ENCODE data around the gene STAM. TPM values are rescaled to one million over a fixed set of nuclear protein-coding genes. Genes with fewer than 3 reads are reported as not detected.

STAM gene
- total RNA-seq, 4 donors from 2014 or later: 13.2 to 21.4 (median 17.9) TPM

DNA sequence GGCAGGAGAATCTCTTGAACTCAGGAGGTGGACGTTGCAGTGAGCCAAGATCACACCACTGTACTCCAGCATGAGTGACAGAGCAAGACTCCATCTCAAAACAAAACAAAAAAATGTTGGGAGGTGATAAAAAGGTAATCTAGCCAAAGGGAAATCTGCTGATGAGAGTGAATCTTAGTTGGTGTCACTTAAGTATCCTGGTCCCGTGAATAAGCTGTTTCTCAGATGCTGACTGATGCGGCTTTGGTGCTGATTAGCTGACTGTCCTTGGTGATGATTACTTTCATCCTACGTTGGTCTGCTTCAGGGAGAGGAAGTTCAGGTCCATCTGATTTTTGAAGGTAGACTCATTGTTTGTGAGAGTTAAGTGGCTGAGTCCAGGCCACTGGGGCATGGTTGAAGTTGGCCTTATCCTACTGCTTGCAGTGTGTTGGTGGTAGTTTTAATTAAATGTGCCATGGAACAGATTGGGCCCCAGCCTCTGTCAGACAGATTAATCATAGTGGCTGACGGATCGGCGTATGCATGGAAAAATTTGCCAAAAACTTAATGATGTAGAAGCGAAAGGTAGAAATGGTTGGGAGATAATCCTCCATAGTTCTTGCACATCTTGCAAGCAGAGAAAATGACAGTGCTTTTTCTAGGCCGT, 90.6 kb downstream of the STAM start:
- intact Hi-C loops (cut with DNase I; ENCODE audit: low total_unique reads): loop anchor here (10.0 kb wide), 1 partner anchor 130 kb away; no protein-coding TSS in a partner anchor
- no peak for TF ChIP-seq POLR2A (IDR thresholded peaks at IDR 0.05)
- TF ChIP-seq, protein P1, sequence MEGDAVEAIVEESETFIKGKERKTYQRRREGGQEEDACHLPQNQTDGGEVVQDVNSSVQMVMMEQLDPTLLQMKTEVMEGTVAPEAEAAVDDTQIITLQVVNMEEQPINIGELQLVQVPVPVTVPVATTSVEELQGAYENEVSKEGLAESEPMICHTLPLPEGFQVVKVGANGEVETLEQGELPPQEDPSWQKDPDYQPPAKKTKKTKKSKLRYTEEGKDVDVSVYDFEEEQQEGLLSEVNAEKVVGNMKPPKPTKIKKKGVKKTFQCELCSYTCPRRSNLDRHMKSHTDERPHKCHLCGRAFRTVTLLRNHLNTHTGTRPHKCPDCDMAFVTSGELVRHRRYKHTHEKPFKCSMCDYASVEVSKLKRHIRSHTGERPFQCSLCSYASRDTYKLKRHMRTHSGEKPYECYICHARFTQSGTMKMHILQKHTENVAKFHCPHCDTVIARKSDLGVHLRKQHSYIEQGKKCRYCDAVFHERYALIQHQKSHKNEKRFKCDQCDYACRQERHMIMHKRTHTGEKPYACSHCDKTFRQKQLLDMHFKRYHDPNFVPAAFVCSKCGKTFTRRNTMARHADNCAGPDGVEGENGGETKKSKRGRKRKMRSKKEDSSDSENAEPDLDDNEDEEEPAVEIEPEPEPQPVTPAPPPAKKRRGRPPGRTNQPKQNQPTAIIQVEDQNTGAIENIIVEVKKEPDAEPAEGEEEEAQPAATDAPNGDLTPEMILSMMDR (IDR thresholded peaks at IDR 0.05): no peak
- WGBS, 2 donors: 83 to 88% methylated on average over 9 of the region's 9 CpGs

DNA sequence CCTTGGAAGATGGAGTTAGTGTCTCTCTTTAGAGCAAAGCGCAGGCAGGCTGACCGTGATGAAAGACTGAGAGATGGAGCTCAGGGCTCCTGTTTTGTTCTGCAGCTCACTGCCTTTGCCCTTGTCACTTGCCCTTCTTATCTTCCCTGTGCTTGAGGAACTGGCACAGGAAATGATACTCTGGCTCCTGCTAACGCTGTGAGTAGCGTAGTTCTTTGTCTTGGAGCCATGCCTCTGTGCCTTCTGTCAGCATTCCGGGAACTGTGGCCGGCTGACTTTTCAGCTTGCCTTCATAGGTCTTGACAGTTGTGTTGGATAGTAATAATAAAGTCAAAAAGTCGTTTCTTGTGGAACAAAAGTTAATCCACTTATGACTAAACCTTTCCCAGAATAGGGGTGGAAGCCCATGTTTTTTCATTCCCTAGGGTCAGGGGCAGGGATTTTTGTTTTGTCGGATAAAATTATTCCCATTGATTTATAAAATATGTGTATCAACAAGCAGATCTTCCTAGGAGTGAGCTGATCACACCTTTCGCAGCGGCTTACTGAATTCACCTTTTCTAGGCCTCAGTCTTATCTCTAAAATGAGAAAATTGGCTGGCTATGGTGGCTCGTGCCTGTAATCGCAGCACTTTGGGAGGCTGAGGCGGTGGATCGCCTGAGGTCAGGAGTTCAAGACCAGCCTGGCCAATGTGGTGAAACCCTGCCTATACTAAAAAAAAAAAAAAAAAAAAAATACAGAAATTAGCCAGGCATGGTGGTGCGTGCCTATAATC, 91.4 kb downstream of the STAM start:
- DNase-seq (ENCODE audit: low spot score in 2 of 2): no peak
- no peak for TF ChIP-seq POLR2A (IDR thresholded peaks at IDR 0.05)
- TF ChIP-seq, protein P1 (IDR thresholded peaks at IDR 0.05): no peak

More for the DNA sequence above, 90.6 kb downstream of the STAM start:
- DNase-seq (ENCODE audit: low spot score in 2 of 2): no peak
- no peak overlapping the region for H3K4me3 ChIP-seq (ENCODE audit: low read depth, poor library complexity, severe bottlenecking)

GRCh38 chr10:17736223-17736622, 92.3 kb downstream of the STAM start:
- H3K4me3 ChIP-seq (ENCODE audit: low read depth, poor library complexity, severe bottlenecking): no peak overlapping the region
- no peak for DNase-seq (ENCODE audit: low spot score in 2 of 2)
- intact Hi-C loops (cut with DNase I; ENCODE audit: low total_unique reads): loop anchor here (10.0 kb wide), 1 partner anchor 131 kb away; no protein-coding TSS in a partner anchor
- no peak for TF ChIP-seq POLR2A (IDR thresholded peaks at IDR 0.05)
- TF ChIP-seq, protein P1 (IDR thresholded peaks at IDR 0.05): no peak
- 95 to 96% methylated on average over 2 of the region's 2 CpGs for WGBS, 2 donors

More for the DNA sequence above, 91.4 kb downstream of the STAM start:
- WGBS, 2 donors: 77 to 80% methylated on average over 15 of the region's 15 CpGs
- intact Hi-C loops (cut with DNase I; ENCODE audit: low total_unique reads): loop anchor here (10.0 kb wide), 1 partner anchor 131 kb away; no protein-coding TSS in a partner anchor
- H3K4me3 ChIP-seq (ENCODE audit: low read depth, poor library complexity, severe bottlenecking): no peak overlapping the region

GRCh38 chr10:17737027-17737965, 93.3 kb downstream of the STAM start:
- intact Hi-C loops (cut with DNase I; ENCODE audit: low total_unique reads): loop anchor here (10.0 kb wide), 1 partner anchor 132 kb away; no protein-coding TSS in a partner anchor
- no peak for DNase-seq (ENCODE audit: low spot score in 2 of 2)
- no peak overlapping the region for H3K4me3 ChIP-seq (ENCODE audit: low read depth, poor library complexity, severe bottlenecking)
- WGBS, 2 donors: 46 to 48% methylated on average over 12 of the region's 12 CpGs
- TF ChIP-seq, protein P1 (IDR thresholded peaks at IDR 0.05): peak in 1 of 3 donors; percentile 19
- no peak for TF ChIP-seq POLR2A (IDR thresholded peaks at IDR 0.05)

- intact Hi-C loops (cut with DNase I; ENCODE audit: low total_unique reads): no loop called here
- 91 to 93% methylated on average over 1 of the region's 1 CpG for WGBS, 2 donors
- TF ChIP-seq POLR2A (IDR thresholded peaks at IDR 0.05): no peak
- TF ChIP-seq, protein P1 (IDR thresholded peaks at IDR 0.05): no peak
- DNase-seq (ENCODE audit: low spot score in 2 of 2): no peak
- no peak overlapping the region for H3K4me3 ChIP-seq (ENCODE audit: low read depth, poor library complexity, severe bottlenecking)
Measured at GRCh38 chr10:17740668-17741067, 96.7 kb downstream of the STAM start.
